Spleen (tissue), 11 donors: Measurements from ENCODE around the gene IQGAP2. TPM values are rescaled to one million over a fixed set of nuclear protein-coding genes. Genes with fewer than 3 reads are reported as not detected.
"Not testable (repeated sequence)": the region's sequence is repeated elsewhere in the genome, so short reads cannot be mapped to it uniquely, and the experiment has no call there.

Experiments used
- DNase-seq: peaks from one replicate; pipeline ENCODE4 v3.0.0-alpha.2; 2020
- H3K27ac ChIP-seq, 8 donors: fragments of 200-600 bp; sonication (generic) in 7 of 8; 1 replicate in 4 of 8; 2 replicates in 4 of 8; pipeline versions ENCODE4 v1.5.0 to v1.8.0; 2016 to 2021; ENCODE audit warnings: inconsistent platforms in 4 of 8, mild to moderate bottlenecking in 4 of 8, moderate library complexity in 1 of 8
- H3K27me3 ChIP-seq, 7 donors: fragments of 200-600 bp; sonication (generic) in 6 of 7; replicated peaks in 1 of 7; 1 replicate in 4 of 7; 2 replicates in 3 of 7; pipeline versions ENCODE4 v1.5.0 to v1.8.0; 2016 to 2021; ENCODE audit warnings: inconsistent platforms in 3 of 7, mild to moderate bottlenecking in 1 of 7
- H3K36me3 ChIP-seq, 6 donors: fragments of 200-600 bp; sonication (generic) in 5 of 6; 1 replicate in 4 of 6; 2 replicates in 2 of 6; pipeline versions ENCODE4 v1.5.0 to v1.8.0; 2016 to 2021; ENCODE audit warnings: inconsistent platforms in 2 of 6
- H3K4me1 ChIP-seq, 6 donors: fragments of 200-600 bp; sonication (generic) in 5 of 6; 1 replicate in 3 of 6; 2 replicates in 3 of 6; pipeline versions ENCODE4 v1.5.0 to v1.8.0; 2016 to 2021; ENCODE audit warnings: inconsistent platforms in 3 of 6
- H3K4me3 ChIP-seq, 8 donors: fragments of 200-600 bp; sonication (generic) in 7 of 8; 1 replicate in 4 of 8; 2 replicates in 4 of 8; pipeline versions ENCODE4 v1.5.0 to v1.8.0; 2016 to 2021; ENCODE audit warnings: inconsistent platforms in 4 of 8, mild to moderate bottlenecking in 4 of 8, moderate library complexity in 2 of 8
- H3K9me3 ChIP-seq, 8 donors: fragments of 200-600 bp; sonication (generic) in 7 of 8; 1 replicate in 4 of 8; 2 replicates in 4 of 8; pipeline versions ENCODE4 v1.5.0 to v1.8.0; 2016 to 2021; ENCODE audit warnings: inconsistent platforms in 4 of 8
- POLR2A ChIP-seq, 3 donors: fragments of 450-650 bp; IDR thresholded peaks; one replicate each; pipeline ENCODE4 v1.5.1; 2017; ENCODE audit warnings: antibody characterized with exemption in 3 of 3, mild to moderate bottlenecking in 1 of 3
- POLR2AphosphoS5 ChIP-seq, 3 donors: sonication (generic); formaldehyde crosslinking; IDR thresholded peaks; one replicate each; pipeline ENCODE4 v1.5.1; 2017; ENCODE audit warnings: antibody characterized with exemption in 3 of 3
- whole genome bisulfite sequencing, 5 donors: extraction: QIAGEN DNeasy Blood & Tissue Kit in 3 of 5; methylation state at CpG; one replicate each; pipeline versions ENCODE4 v1.1.5 to v1.1.7; 2013 to 2018; 5-methylcytosine and 5-hydroxymethylcytosine counted together
- intact Hi-C: fragments of 100-400 bp; cut with DNase I; formaldehyde crosslinking; loops from one replicate; pipeline ENCODE4 v1.15.0; 2023; ENCODE audit warnings: low total_unique reads
- polyA plus RNA-seq, 3 donors: library from polyadenylated mRNA; stranded (reverse); fragments of 200-250 nt; gene quantifications; one replicate each; pipeline ENCODE4 v1.2.1, GENCODE V29; 2013
- total RNA-seq, 7 donors: library from RNA; depleted of rRNA in 3 of 7; stranded (reverse); fragments of >200 nt in 3 of 7; fragmentation: NEBNext Ultra II Directional in 4 of 7; extraction: Animal tissue kit (Norgen Biotek cat#: 25700) in 4 of 7; gene quantifications; one replicate each; pipeline versions ENCODE4 v1.1.0 to v1.2.1, GENCODE V29; 2016 to 2021
- TF ChIP-seq, protein P1 (sequence below), 11 experiments: fragments of 200-600 bp in 7 of 11; fragments of 450-650 bp in 4 of 11; sonication (generic) in 4 of 11; IDR thresholded peaks in 8 of 11; conservative IDR thresholded peaks in 3 of 11; 1 replicate in 7 of 11; 2 replicates in 4 of 11; pipeline versions ENCODE4 v1.4.0 to v1.8.0; 2016 to 2021; ENCODE audit warnings: antibody characterized with exemption in 11 of 11, inconsistent platforms in 4 of 11, mild to moderate bottlenecking in 1 of 11
- donor health status: healthy with polysubstance abuse.
- donor health status: DM: no; HTN: no; CAD: no; lungs with moderate emphysema.
- donor health status: DM: no; HTN: no; CAD: no.
- donor health status: Bipolar disorder and iron deficiency.
- donor health status: healthy.
- donor health status: DM: no; HTN: no; CAD: no.
- donor health status: DM: yes; HTN: yes; CAD: no.

Gene IQGAP2
- total and polyA plus RNA-seq, 10 donors, result 9.3 to 83.6 (median 52.8) TPM

DNA sequence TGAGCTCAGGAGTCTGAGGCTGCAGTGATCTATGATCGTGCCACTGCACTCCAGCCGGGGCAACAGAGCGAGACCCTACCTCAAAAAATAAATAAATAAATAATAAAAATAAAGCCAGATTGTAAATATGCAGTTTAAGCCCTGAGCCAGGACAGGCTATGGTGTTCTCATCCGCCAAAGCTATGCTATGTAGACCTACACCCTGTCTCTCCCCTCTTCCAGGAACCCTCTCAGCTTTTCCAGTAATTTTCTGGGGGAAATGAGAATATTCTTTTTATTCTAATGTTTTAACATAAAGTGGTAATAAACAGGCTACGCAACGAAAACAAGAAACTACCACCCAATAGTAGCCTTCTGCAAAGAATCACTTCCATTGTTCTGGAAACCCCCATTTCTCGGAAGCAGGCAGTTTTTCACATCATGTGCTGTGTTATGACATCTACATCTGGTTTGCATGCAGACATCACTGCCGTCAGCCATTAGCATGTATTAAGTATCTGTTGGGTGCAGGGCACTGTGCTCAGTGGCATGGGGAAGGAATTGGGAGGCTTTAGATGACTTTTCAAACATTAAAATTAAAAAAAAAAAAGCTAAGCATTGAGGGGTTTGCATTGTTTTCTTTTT, 274.9 kb downstream of the IQGAP2 start:
- WGBS, 5 donors, result 87 to 94% (median 90%) methylated on average over 8 of the region's 8 CpGs
- H3K9me3 ChIP-seq, result no peaks in the 10 kb centered on the region
- H3K4me1 ChIP-seq, result no peaks in the 10 kb centered on the region
- no peak for DNase-seq
- H3K27me3 ChIP-seq, result no peaks in the 10 kb centered on the region
- intact Hi-C loops, result no loop called here
- TF ChIP-seq, protein P1, sequence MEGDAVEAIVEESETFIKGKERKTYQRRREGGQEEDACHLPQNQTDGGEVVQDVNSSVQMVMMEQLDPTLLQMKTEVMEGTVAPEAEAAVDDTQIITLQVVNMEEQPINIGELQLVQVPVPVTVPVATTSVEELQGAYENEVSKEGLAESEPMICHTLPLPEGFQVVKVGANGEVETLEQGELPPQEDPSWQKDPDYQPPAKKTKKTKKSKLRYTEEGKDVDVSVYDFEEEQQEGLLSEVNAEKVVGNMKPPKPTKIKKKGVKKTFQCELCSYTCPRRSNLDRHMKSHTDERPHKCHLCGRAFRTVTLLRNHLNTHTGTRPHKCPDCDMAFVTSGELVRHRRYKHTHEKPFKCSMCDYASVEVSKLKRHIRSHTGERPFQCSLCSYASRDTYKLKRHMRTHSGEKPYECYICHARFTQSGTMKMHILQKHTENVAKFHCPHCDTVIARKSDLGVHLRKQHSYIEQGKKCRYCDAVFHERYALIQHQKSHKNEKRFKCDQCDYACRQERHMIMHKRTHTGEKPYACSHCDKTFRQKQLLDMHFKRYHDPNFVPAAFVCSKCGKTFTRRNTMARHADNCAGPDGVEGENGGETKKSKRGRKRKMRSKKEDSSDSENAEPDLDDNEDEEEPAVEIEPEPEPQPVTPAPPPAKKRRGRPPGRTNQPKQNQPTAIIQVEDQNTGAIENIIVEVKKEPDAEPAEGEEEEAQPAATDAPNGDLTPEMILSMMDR (IDR thresholded peaks at IDR 0.05 in 8 of 11, conservative IDR thresholded peaks at IDR 0.05 in 3 of 11), result no peak
- TF ChIP-seq POLR2A (IDR thresholded peaks at IDR 0.05) (no peak), POLR2AphosphoS5 (IDR thresholded peaks at IDR 0.05) (no peak)
- H3K4me3 ChIP-seq, result no peak overlapping the region
- no peak overlapping the region for H3K27ac ChIP-seq
- peaks cover 0 to 68% (median 14%) of the 10 kb centered on the region in 6 donors for H3K36me3 ChIP-seq

- H3K4me1 ChIP-seq, result peaks cover 0 to 8% (median under 1%) of the 10 kb centered on the region in 6 donors
- TF ChIP-seq POLR2A (IDR thresholded peaks at IDR 0.05) (no peak), POLR2AphosphoS5 (IDR thresholded peaks at IDR 0.05) (no peak)
- TF ChIP-seq, protein P1 (IDR thresholded peaks at IDR 0.05 in 8 of 11, conservative IDR thresholded peaks at IDR 0.05 in 3 of 11), result no peak
- H3K36me3 ChIP-seq, result peaks cover 0 to 68% (median 17%) of the 10 kb centered on the region in 6 donors
- no peak overlapping the region for H3K27ac ChIP-seq
- no peaks in the 10 kb centered on the region for H3K9me3 ChIP-seq
- H3K27me3 ChIP-seq, result no peaks in the 10 kb centered on the region
- H3K4me3 ChIP-seq, result no peak overlapping the region
- 69 to 91% (median 71%) methylated on average over 3 of the region's 3 CpGs for WGBS, 5 donors
- no peak for DNase-seq
- intact Hi-C loops, result no loop called here
Observed at GRCh38 chr5:76679231-76679630, 276.1 kb downstream of the IQGAP2 start.

DNA sequence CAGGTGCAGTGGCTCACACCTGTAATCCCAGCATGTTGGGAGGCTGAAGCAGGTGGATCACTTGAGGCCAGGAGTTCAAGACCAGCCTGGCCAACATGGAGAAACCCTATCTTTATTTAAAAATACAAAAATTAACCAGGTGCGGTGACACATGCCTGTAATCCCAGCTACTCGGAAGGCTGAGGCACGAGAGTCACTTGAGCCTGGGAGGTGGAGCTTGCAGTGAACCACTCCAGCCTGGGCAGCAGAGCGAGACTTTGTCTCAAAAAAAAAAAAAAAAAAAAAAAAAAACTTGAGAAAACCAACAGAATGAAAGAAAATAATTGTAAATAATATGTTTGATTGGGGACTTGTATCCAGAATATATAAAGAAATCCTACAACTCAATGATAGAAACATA, 277.7 kb downstream of the IQGAP2 start:
- H3K9me3 ChIP-seq, H3K27ac ChIP-seq, DNase-seq, H3K4me3 ChIP-seq, H3K27me3 ChIP-seq, intact Hi-C loops: not testable (repeated sequence)
- peaks cover 0 to 65% (median 13%) of the 10 kb centered on the region in 6 donors for H3K36me3 ChIP-seq
- 80 to 96% (median 88%) methylated on average over 4 of the region's 4 CpGs for WGBS, 5 donors
- H3K4me1 ChIP-seq, result peaks cover 0 to 16% (median 4%) of the 10 kb centered on the region in 6 donors

GRCh38 chr5:76681287-76681686, 278.2 kb downstream of the IQGAP2 start:
- 62 to 81% (median 74%) methylated on average over 4 of the region's 4 CpGs for WGBS, 5 donors
- DNase-seq, result no peak
- H3K4me1 ChIP-seq, result peaks cover 0 to 16% (median 4%) of the 10 kb centered on the region in 6 donors
- no peaks in the 10 kb centered on the region for H3K27me3 ChIP-seq
- TF ChIP-seq POLR2AphosphoS5 (IDR thresholded peaks at IDR 0.05) (no peak), POLR2A (IDR thresholded peaks at IDR 0.05) (no peak)
- TF ChIP-seq, protein P1 (IDR thresholded peaks at IDR 0.05 in 8 of 11, conservative IDR thresholded peaks at IDR 0.05 in 3 of 11), result no peak
- intact Hi-C loops, result no loop called here
- H3K36me3 ChIP-seq, result peaks cover 0 to 65% (median 13%) of the 10 kb centered on the region in 6 donors
- H3K27ac ChIP-seq, result no peak overlapping the region
- H3K4me3 ChIP-seq, result no peak overlapping the region
- H3K9me3 ChIP-seq, result no peaks in the 10 kb centered on the region
